ENCODE data around the gene RELA.
A peak's percentile ranks its signal among the peaks of the same experiment; 100 is the strongest.
"Not testable (repeated sequence)": the region's sequence is repeated elsewhere in the genome, so short reads cannot be mapped to it uniquely, and the experiment has no call there.

RELA gene

GRCh38 chr11:65662799-65663638 is at the start of gene RELA:
TSS of gene RELA (minus strand) at chr11:65662916. CDS start at chr11:65662832, 84 bp downstream.
- peak; percentile 90 for DNase-seq

GRCh38 chr11:65711785-65712632 is 49.3 kb upstream of the RELA start, which contains the start of gene KAT5:
TSS of gene KAT5 (plus strand) at chr11:65712252. CDS start at chr11:65712268, 16 bp downstream.
- DNase-seq: peak; percentile 98

GRCh38 chr11:65710421-65710820 is 47.7 kb upstream of the RELA start:
- DNase-seq: no peak

- DNase-seq: no peak
These were observed 46.9 kb upstream of the RELA start for GRCh38 chr11:65709661-65710060.

- DNase-seq: no peak
These were observed 45.7 kb upstream of the RELA start for GRCh38 chr11:65708451-65708850.

- not testable (repeated sequence) for DNase-seq
These were observed 44.3 kb upstream of the RELA start for GRCh38 chr11:65707002-65707401.

- DNase-seq: not testable (repeated sequence)
These were observed 43.6 kb upstream of the RELA start for GRCh38 chr11:65706303-65706763.

- DNase-seq: no peak
These were observed 41.1 kb upstream of the RELA start for GRCh38 chr11:65703846-65704245.

- DNase-seq: no peak
These were observed 39.0 kb upstream of the RELA start for GRCh38 chr11:65701686-65702085.

- DNase-seq: no peak
These were observed 37.7 kb upstream of the RELA start for GRCh38 chr11:65700399-65700798.

GRCh38 chr11:65699306-65699705 is 36.6 kb upstream of the RELA start:
- DNase-seq: no peak

- no peak for DNase-seq
These were observed 35.5 kb upstream of the RELA start for GRCh38 chr11:65698205-65698604.

- no peak for DNase-seq
These were observed 34.3 kb upstream of the RELA start for GRCh38 chr11:65696802-65697552.

GRCh38 chr11:65695459-65696241 is 32.9 kb upstream of the RELA start:
- DNase-seq: no peak

- DNase-seq: no peak
These were observed 29.7 kb upstream of the RELA start for GRCh38 chr11:65692367-65692766.

- DNase-seq: not testable (repeated sequence)
These were observed 29.1 kb upstream of the RELA start for GRCh38 chr11:65691847-65692246.

- DNase-seq: no peak
These were observed 23.3 kb upstream of the RELA start for GRCh38 chr11:65685981-65686380.

GRCh38 chr11:65683480-65683879 is 20.8 kb upstream of the RELA start:
- not testable (repeated sequence) for DNase-seq

- DNase-seq: no peak
These were observed 17.6 kb upstream of the RELA start for GRCh38 chr11:65680192-65680743.

GRCh38 chr11:65672982-65673381 is 10.3 kb upstream of the RELA start:
- no peak for DNase-seq

GRCh38 chr11:65672180-65672860 is 9.6 kb upstream of the RELA start:
- DNase-seq: no peak
